Panc1 (cell line): ENCODE measurements around the gene HECA.
"Not testable (repeated sequence)": the region's sequence is repeated elsewhere in the genome, so short reads cannot be mapped to it uniquely, and the experiment has no call there.

Experiments used
- POLR2AphosphoS5 ChIP-seq: IDR thresholded peaks from 2 replicates; pipeline ENCODE4 v1.6.1; 2012; ENCODE audit warnings: mild to moderate bottlenecking, low read depth, low read length, moderate library complexity
- SIN3A ChIP-seq: IDR thresholded peaks from 2 replicates; pipeline ENCODE4 v1.6.1; 2012; ENCODE audit warnings: low read depth, mild to moderate bottlenecking, low read length, moderate library complexity, borderline replicate concordance; ENCODE audit not compliant: insufficient read depth
- TCF7L2 ChIP-seq: IDR thresholded peaks from 2 replicates; pipeline ENCODE4 v1.6.1; 2011; ENCODE audit warnings: mild to moderate bottlenecking, low read depth, low read length, inconsistent platforms
- TF ChIP-seq, protein P1 (sequence below): fragments of 450-650 bp; IDR thresholded peaks from 2 replicates; pipeline ENCODE4 v1.5.1; 2017; ENCODE audit warnings: mild to moderate bottlenecking
- TF ChIP-seq, protein P2 (sequence below), 2 experiments: IDR thresholded peaks; 2 replicates each; pipeline ENCODE4 v1.6.1; 2011 to 2012; ENCODE audit warnings: low read depth in 2 of 2, control low read depth in 1 of 2, low read length in 1 of 2, mild to moderate bottlenecking in 1 of 2, moderate library complexity in 1 of 2; ENCODE audit not compliant: insufficient read depth in 1 of 2

- TF ChIP-seq, protein P1, sequence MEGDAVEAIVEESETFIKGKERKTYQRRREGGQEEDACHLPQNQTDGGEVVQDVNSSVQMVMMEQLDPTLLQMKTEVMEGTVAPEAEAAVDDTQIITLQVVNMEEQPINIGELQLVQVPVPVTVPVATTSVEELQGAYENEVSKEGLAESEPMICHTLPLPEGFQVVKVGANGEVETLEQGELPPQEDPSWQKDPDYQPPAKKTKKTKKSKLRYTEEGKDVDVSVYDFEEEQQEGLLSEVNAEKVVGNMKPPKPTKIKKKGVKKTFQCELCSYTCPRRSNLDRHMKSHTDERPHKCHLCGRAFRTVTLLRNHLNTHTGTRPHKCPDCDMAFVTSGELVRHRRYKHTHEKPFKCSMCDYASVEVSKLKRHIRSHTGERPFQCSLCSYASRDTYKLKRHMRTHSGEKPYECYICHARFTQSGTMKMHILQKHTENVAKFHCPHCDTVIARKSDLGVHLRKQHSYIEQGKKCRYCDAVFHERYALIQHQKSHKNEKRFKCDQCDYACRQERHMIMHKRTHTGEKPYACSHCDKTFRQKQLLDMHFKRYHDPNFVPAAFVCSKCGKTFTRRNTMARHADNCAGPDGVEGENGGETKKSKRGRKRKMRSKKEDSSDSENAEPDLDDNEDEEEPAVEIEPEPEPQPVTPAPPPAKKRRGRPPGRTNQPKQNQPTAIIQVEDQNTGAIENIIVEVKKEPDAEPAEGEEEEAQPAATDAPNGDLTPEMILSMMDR, result not testable (repeated sequence)
- not testable (repeated sequence) for TF ChIP-seq POLR2AphosphoS5, SIN3A, TCF7L2
- TF ChIP-seq, protein P2, sequence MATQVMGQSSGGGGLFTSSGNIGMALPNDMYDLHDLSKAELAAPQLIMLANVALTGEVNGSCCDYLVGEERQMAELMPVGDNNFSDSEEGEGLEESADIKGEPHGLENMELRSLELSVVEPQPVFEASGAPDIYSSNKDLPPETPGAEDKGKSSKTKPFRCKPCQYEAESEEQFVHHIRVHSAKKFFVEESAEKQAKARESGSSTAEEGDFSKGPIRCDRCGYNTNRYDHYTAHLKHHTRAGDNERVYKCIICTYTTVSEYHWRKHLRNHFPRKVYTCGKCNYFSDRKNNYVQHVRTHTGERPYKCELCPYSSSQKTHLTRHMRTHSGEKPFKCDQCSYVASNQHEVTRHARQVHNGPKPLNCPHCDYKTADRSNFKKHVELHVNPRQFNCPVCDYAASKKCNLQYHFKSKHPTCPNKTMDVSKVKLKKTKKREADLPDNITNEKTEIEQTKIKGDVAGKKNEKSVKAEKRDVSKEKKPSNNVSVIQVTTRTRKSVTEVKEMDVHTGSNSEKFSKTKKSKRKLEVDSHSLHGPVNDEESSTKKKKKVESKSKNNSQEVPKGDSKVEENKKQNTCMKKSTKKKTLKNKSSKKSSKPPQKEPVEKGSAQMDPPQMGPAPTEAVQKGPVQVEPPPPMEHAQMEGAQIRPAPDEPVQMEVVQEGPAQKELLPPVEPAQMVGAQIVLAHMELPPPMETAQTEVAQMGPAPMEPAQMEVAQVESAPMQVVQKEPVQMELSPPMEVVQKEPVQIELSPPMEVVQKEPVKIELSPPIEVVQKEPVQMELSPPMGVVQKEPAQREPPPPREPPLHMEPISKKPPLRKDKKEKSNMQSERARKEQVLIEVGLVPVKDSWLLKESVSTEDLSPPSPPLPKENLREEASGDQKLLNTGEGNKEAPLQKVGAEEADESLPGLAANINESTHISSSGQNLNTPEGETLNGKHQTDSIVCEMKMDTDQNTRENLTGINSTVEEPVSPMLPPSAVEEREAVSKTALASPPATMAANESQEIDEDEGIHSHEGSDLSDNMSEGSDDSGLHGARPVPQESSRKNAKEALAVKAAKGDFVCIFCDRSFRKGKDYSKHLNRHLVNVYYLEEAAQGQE (IDR thresholded peaks at IDR 0.05; ENCODE audit: insufficient read depth in 1 of 2, low read depth in 2 of 2, low read length in 1 of 2), result not testable (repeated sequence)
These were observed 93.5 kb downstream of the HECA start for GRCh38 chr6:139228387-139228786.
